ENCODE results near the gene TTBK2.

DNA sequence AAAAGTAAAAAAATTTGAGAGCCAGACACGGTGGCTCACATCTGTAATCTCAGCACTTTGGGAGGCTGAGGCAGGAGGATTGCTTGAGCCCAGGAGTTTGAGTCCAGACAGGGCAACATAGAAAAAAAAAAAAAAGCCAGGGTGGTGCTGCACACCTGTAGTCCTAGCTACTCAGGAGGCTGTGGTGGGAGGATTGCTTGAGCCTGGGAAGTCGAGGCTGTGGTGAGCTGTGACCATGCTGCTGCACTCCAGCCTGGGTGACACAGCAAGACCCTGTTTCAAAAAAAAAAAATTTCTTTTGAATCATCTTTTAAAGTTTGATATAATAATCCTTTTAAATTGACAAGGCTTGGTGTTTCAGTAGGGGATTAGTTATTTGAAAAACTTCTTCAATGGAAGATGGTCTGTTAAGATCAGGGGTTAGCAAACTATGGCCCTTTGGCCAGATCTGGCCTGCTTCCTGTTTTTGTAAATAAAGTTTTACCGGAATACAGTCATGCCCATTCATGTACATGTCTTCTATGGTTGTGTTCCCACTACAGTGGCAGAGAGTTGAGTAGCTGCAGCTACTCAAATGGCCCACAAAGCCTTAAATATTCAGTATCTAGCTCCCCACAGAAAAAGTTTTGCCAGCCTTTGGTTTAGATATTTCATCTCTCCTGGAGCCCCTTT is 212.6 kb downstream of the TTBK2 start:
- no peak for TF ChIP-seq TCF12 (IDR thresholded peaks at IDR 0.05; ENCODE audit: low read depth, low read length)
- TF ChIP-seq, protein P1, sequence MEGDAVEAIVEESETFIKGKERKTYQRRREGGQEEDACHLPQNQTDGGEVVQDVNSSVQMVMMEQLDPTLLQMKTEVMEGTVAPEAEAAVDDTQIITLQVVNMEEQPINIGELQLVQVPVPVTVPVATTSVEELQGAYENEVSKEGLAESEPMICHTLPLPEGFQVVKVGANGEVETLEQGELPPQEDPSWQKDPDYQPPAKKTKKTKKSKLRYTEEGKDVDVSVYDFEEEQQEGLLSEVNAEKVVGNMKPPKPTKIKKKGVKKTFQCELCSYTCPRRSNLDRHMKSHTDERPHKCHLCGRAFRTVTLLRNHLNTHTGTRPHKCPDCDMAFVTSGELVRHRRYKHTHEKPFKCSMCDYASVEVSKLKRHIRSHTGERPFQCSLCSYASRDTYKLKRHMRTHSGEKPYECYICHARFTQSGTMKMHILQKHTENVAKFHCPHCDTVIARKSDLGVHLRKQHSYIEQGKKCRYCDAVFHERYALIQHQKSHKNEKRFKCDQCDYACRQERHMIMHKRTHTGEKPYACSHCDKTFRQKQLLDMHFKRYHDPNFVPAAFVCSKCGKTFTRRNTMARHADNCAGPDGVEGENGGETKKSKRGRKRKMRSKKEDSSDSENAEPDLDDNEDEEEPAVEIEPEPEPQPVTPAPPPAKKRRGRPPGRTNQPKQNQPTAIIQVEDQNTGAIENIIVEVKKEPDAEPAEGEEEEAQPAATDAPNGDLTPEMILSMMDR (IDR thresholded peaks at IDR 0.05 in 2 of 3, conservative IDR thresholded peaks at IDR 0.05 in 1 of 3; ENCODE audit: control insufficient read depth in 2 of 3, extremely low read depth in 1 of 3, insufficient read depth in 1 of 3, low read depth in 3 of 3, low read length in 3 of 3) = no peak
